Measurements from ENCODE around the gene C9orf153.
"Not testable (repeated sequence)": the region's sequence is repeated elsewhere in the genome, so short reads cannot be mapped to it uniquely, and the experiment has no call there.

C9orf153 gene

GRCh38 chr9:86207193-86207592 is 52.3 kb downstream of the C9orf153 start:
- ATAC-seq (replicated peaks; ENCODE audit: extremely low read depth, poor library complexity, severe bottlenecking) = no peak
- no peak overlapping the region for H3K4me3 Mint-ChIP-seq
- no peak overlapping the region for H3K27ac Mint-ChIP-seq (ENCODE audit: low read depth)
- no peak for DNase-seq (ENCODE audit: low spot score in 2 of 2)
- H3K36me3 Mint-ChIP-seq (ENCODE audit: insufficient read depth) = no peaks in the 10 kb centered on the region
- no peaks in the 10 kb centered on the region for H3K9me3 Mint-ChIP-seq
- H3K27me3 Mint-ChIP-seq = peaks cover 23% of the 10 kb centered on the region
- H3K4me1 Mint-ChIP-seq = peaks cover under 1% of the 10 kb centered on the region

DNA sequence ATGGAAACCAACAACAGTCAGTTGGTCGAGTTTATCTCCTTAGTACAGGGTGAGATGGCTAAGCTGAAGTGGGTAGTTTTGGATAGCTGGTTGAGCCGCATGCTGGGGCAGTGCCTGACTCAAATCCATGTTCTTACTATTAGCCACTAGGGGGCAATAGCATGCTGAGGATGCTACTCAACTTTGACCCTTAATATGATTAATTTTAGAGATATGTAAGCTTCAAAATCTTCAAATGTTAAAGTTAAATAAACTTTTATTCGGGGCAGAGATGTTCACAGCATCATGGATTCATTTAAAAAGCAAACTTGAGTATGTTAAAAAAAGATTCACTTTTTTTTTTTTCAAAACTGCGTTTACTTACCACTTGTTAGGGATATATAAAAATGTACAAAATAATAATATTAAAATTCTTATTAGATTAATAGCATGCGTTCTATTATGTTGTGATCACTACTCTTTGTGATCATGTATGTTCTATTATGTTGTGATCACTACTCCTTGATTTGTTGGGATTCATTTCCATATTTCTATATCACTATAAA is 57.0 kb downstream of the C9orf153 start:
- Mint-ChIP-seq H3K9me3 (no peaks in the 10 kb centered on the region), H3K27ac (ENCODE audit: low read depth) (no peak overlapping the region), H3K27me3 (peaks cover 23% of the 10 kb centered on the region), H3K36me3 (ENCODE audit: insufficient read depth) (no peaks in the 10 kb centered on the region), H3K4me3 (no peak overlapping the region), H3K4me1 (peaks cover 12% of the 10 kb centered on the region)
- ATAC-seq (replicated peaks; ENCODE audit: extremely low read depth, poor library complexity, severe bottlenecking) (peak; percentile 50), DNase-seq (ENCODE audit: low spot score in 2 of 2) (no peak)

DNA sequence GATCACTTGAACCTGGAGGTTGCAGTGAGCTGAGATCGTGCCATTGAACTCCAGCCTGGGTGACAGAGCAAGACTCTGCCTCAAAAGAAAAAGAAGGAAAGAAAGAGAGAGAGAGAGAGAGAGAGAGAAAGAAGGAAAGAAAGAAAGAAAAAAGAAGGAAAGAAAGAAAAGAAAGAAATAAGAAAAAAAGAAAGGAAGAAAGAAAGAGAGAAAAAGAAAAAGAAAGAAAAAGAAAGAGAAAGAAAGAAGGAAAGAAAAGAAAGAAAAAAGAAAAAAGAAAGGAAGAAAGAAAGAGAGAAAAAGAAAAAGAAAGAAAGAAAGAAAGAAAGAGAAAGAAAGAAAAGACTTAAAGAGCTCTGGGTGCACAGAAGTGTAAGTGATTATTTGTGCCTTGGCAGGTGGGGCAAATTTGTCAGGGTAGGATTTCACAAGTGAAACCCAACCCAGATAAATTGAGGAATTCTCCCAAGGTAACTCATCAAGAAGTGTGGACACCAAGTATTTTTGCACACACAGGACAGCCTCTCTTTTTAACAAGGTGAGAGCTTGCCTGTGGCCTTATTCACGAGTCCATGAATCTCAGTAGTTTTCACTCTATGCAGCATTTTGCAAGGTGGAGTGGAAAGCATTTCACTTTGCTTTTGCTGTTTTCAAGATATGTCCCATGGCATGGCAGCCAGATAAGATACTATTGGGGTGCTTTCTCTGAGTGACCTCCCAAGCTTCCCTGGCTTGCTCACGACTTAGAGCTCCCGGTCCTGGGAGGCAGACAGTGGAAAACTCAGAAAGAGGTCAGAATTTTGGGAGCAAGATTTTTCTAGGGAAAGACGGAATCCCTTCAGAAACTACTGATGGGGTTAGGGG is 57.8 kb downstream of the C9orf153 start:
- H3K9me3 Mint-ChIP-seq = no peaks in the 10 kb centered on the region
- no peaks in the 10 kb centered on the region for H3K36me3 Mint-ChIP-seq (ENCODE audit: insufficient read depth)
- H3K27me3 Mint-ChIP-seq = peaks cover 23% of the 10 kb centered on the region

DNA sequence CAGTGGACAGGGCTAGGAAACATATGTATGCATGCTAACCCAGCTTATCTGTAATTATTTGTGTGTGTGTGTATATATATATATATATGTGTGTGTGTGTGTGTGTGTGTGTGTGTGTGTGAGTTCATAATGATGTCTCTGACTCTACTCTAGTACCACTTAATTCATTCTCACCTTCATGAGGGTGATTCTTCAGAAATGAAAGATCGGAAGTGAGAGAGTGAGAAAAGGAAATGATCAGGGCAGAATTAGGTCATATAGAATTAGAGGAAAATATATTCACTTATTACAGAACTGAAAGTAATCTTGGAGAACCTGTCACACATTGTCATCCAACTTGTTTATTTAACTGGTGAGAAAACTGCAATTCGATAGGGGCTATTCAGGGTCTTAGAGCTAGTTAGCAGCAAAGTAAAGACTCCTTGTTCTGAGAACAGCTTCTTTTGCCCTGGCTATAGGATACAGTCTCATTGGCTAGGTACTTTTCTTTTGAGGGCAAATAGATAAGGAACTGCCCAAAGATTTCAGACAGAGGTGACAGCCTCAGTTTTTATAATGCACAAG is 58.8 kb downstream of the C9orf153 start:
- H3K4me3 Mint-ChIP-seq = peak overlapping the region; percentile 12

More for the DNA sequence above, 57.8 kb downstream of the C9orf153 start:
- Mint-ChIP-seq H3K4me1 (peaks cover 12% of the 10 kb centered on the region), H3K4me3 (no peak overlapping the region), H3K27ac (ENCODE audit: low read depth) (peak overlapping the region; percentile 81)
- no peak for ATAC-seq (replicated peaks; ENCODE audit: extremely low read depth, poor library complexity, severe bottlenecking)
- DNase-seq (ENCODE audit: low spot score in 2 of 2) = no peak

GRCh38 chr9:86193088-86193487 is 66.4 kb downstream of the C9orf153 start:
- H3K27me3 Mint-ChIP-seq = no peaks in the 10 kb centered on the region
- no peak for ATAC-seq (replicated peaks; ENCODE audit: extremely low read depth, poor library complexity, severe bottlenecking)
- no peaks in the 10 kb centered on the region for H3K9me3 Mint-ChIP-seq
- no peaks in the 10 kb centered on the region for H3K36me3 Mint-ChIP-seq (ENCODE audit: insufficient read depth)
- H3K4me1 Mint-ChIP-seq = no peaks in the 10 kb centered on the region
- no peak overlapping the region for H3K4me3 Mint-ChIP-seq
- H3K27ac Mint-ChIP-seq (ENCODE audit: low read depth) = no peak overlapping the region
- no peak for DNase-seq (ENCODE audit: low spot score in 2 of 2)

More for the DNA sequence above, 58.8 kb downstream of the C9orf153 start:
- Mint-ChIP-seq H3K9me3 (no peaks in the 10 kb centered on the region), H3K27ac (ENCODE audit: low read depth) (peak overlapping the region; percentile 81), H3K27me3 (peaks cover 23% of the 10 kb centered on the region), H3K36me3 (ENCODE audit: insufficient read depth) (no peaks in the 10 kb centered on the region), H3K4me1 (peaks cover 12% of the 10 kb centered on the region)
- ATAC-seq (replicated peaks; ENCODE audit: extremely low read depth, poor library complexity, severe bottlenecking) (peak; percentile 60), DNase-seq (ENCODE audit: low spot score in 2 of 2) (no peak)

DNA sequence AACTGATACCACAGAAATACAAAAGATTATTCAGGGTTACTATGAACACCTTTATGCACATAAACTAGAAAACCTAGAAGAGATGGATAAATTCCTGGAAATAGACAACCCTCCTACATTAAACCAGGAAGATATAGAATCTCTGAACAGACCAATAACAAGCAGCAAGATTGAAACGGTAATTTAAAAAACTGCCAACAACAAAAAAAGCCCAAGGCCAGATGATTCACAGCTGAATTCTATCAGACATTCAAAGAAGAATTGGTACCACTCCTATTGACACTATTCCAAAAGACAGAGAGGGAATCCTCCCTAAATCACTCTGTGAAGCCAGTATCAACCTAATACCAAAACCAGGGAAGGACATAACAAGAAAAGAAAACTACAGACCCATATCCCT is 68.8 kb downstream of the C9orf153 start:
- H3K9me3 Mint-ChIP-seq; ATAC-seq (replicated peaks; ENCODE audit: extremely low read depth, poor library complexity, severe bottlenecking); H3K27ac Mint-ChIP-seq (ENCODE audit: low read depth); H3K4me3 Mint-ChIP-seq; H3K36me3 Mint-ChIP-seq (ENCODE audit: insufficient read depth); DNase-seq (ENCODE audit: low spot score in 2 of 2); H3K4me1 Mint-ChIP-seq: not testable (repeated sequence)
- peaks cover 10% of the 10 kb centered on the region for H3K27me3 Mint-ChIP-seq

GRCh38 chr9:86187121-86187520 is 72.3 kb downstream of the C9orf153 start:
- no peaks in the 10 kb centered on the region for H3K4me1 Mint-ChIP-seq
- no peak overlapping the region for H3K27ac Mint-ChIP-seq (ENCODE audit: low read depth)
- ATAC-seq (replicated peaks; ENCODE audit: extremely low read depth, poor library complexity, severe bottlenecking) = no peak
- peaks cover 27% of the 10 kb centered on the region for H3K27me3 Mint-ChIP-seq
- H3K36me3 Mint-ChIP-seq (ENCODE audit: insufficient read depth) = no peaks in the 10 kb centered on the region
- no peak overlapping the region for H3K4me3 Mint-ChIP-seq
- H3K9me3 Mint-ChIP-seq = no peaks in the 10 kb centered on the region
- DNase-seq (ENCODE audit: low spot score in 2 of 2) = no peak

DNA sequence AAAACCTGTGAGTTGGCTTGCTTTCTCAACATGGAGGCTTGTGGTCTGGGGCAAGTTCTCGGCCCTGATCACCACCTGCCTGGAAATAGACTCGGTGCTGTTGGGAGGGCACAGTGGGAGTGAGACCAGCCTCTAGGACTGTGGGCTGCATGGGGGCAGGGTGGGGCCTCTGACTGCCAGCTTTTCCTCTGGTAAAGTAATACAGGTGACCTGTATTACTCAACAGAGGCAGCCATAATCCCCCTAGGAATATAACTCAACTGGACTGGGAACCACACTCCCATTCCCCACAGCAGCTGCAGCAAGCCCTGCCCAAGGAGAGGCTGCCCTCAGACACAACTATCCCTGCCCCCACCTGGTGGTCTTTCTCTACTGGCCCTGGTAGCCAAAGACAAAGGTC is 72.8 kb downstream of the C9orf153 start:
- no peaks in the 10 kb centered on the region for H3K9me3 Mint-ChIP-seq
- H3K4me3 Mint-ChIP-seq = no peak overlapping the region
- H3K4me1 Mint-ChIP-seq = no peaks in the 10 kb centered on the region
- ATAC-seq (replicated peaks; ENCODE audit: extremely low read depth, poor library complexity, severe bottlenecking) (no peak), DNase-seq (ENCODE audit: low spot score in 2 of 2) (no peak)
- peaks cover 27% of the 10 kb centered on the region for H3K27me3 Mint-ChIP-seq
- H3K36me3 Mint-ChIP-seq (ENCODE audit: insufficient read depth) = no peaks in the 10 kb centered on the region
- H3K27ac Mint-ChIP-seq (ENCODE audit: low read depth) = no peak overlapping the region

- no peaks in the 10 kb centered on the region for H3K36me3 Mint-ChIP-seq (ENCODE audit: insufficient read depth)
- H3K9me3 Mint-ChIP-seq = no peaks in the 10 kb centered on the region
- no peak overlapping the region for H3K27ac Mint-ChIP-seq (ENCODE audit: low read depth)
These were observed 73.6 kb downstream of the C9orf153 start for GRCh38 chr9:86185872-86186271.

DNA sequence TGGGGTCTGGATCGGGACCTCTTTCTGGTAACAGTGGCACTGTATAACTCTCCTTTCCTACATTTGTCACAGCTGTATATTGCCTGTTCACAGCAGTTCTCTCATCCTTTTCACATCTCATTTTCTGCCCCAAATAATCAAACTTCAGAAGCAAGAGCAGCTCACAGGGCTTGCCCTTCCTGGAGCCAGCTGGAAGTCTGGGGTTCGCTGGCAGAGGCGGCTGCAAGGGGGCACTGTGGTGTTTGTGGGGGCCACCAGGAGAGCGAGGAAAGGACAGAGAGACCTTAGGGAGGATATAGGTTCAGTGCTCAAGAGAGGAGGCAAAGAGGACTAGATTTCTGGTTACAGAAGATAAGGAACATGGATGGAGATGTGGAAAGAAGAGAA is 75.3 kb downstream of the C9orf153 start:
- ATAC-seq (replicated peaks; ENCODE audit: extremely low read depth, poor library complexity, severe bottlenecking) (no peak), DNase-seq (ENCODE audit: low spot score in 2 of 2) (no peak)
- Mint-ChIP-seq H3K27me3 (peaks cover 27% of the 10 kb centered on the region), H3K27ac (ENCODE audit: low read depth) (no peak overlapping the region), H3K4me1 (no peaks in the 10 kb centered on the region), H3K4me3 (no peak overlapping the region), H3K9me3 (no peaks in the 10 kb centered on the region), H3K36me3 (ENCODE audit: insufficient read depth) (no peaks in the 10 kb centered on the region)

More at GRCh38 chr9:86185872-86186271, 73.6 kb downstream of the C9orf153 start:
- Mint-ChIP-seq H3K4me3 (no peak overlapping the region), H3K27me3 (peaks cover 27% of the 10 kb centered on the region), H3K4me1 (no peaks in the 10 kb centered on the region)
- DNase-seq (ENCODE audit: low spot score in 2 of 2) (no peak), ATAC-seq (replicated peaks; ENCODE audit: extremely low read depth, poor library complexity, severe bottlenecking) (no peak)

- DNase-seq (ENCODE audit: low spot score in 2 of 2) = no peak
- H3K4me1 Mint-ChIP-seq = no peaks in the 10 kb centered on the region
- H3K27ac Mint-ChIP-seq (ENCODE audit: low read depth) = no peak overlapping the region
- no peak overlapping the region for H3K4me3 Mint-ChIP-seq
- ATAC-seq (replicated peaks; ENCODE audit: extremely low read depth, poor library complexity, severe bottlenecking) = no peak
- no peaks in the 10 kb centered on the region for H3K36me3 Mint-ChIP-seq (ENCODE audit: insufficient read depth)
- peaks cover 27% of the 10 kb centered on the region for H3K27me3 Mint-ChIP-seq
- no peaks in the 10 kb centered on the region for H3K9me3 Mint-ChIP-seq
These were observed 76.0 kb downstream of the C9orf153 start for GRCh38 chr9:86183229-86184137.
